Activated CD4-positive, alpha-beta memory T cell treated with anti-CD3 and anti-CD28 coated beads for 36 hours (primary cell): Measurements from ENCODE around the gene NEUROD2. TPM values are rescaled to one million over a fixed set of nuclear protein-coding genes. Genes with fewer than 3 reads are reported as not detected.

Experiments
- CTCF ChIA-PET: fragments of 350-600 bp; sonication (Branson Sonifier 250); formaldehyde crosslinking; loops from one replicate; lab custom pipeline; 2021; ENCODE audit warnings: antibody characterized with exemption, inconsistent platforms; lab: Charles Lee
- POLR2A ChIA-PET: fragments of 350-600 bp; sonication (Branson Sonifier 250); formaldehyde crosslinking; loops from one replicate; lab custom pipeline; 2021; ENCODE audit warnings: antibody characterized with exemption; lab: Charles Lee
- DNase-seq: peaks from one replicate; pipeline ENCODE4 v3.0.0-alpha.2; 2020
- H3K27ac Mint-ChIP-seq: one replicate; pipeline ENCODE4 v1.8.0; 2021; ENCODE audit warnings: mixed read lengths
- H3K27me3 Mint-ChIP-seq: one replicate; pipeline ENCODE4 v1.8.0; 2021; ENCODE audit warnings: mixed read lengths
- H3K36me3 Mint-ChIP-seq: one replicate; pipeline ENCODE4 v1.8.0; 2021; ENCODE audit warnings: mixed read lengths
- H3K4me1 Mint-ChIP-seq: one replicate; pipeline ENCODE4 v1.8.0; 2021; ENCODE audit warnings: low read depth, mixed read lengths
- H3K4me3 Mint-ChIP-seq: one replicate; pipeline ENCODE4 v1.8.0; 2021; ENCODE audit warnings: mild to moderate bottlenecking, mixed read lengths
- H3K9me3 Mint-ChIP-seq: one replicate; pipeline ENCODE4 v1.8.0; 2021; ENCODE audit warnings: mixed read lengths
- intact Hi-C: fragments of 100-400 bp; cut with micrococcal nuclease; formaldehyde crosslinking; loops from one replicate; pipeline ENCODE4 v1.15.1; 2023
- total RNA-seq, 2 experiments: library from RNA; stranded (reverse); gene quantifications; one replicate each; pipeline ENCODE4 v1.2.3, GENCODE V29; 2021

Gene NEUROD2
- total RNA-seq, 2 experiments from 2014 or later, result not detected

GRCh38 chr17:39625198-39625785 is 17.6 kb upstream of the NEUROD2 start:
- peaks cover 25% of the 10 kb centered on the region for H3K4me1 Mint-ChIP-seq
- H3K9me3 Mint-ChIP-seq, result no peaks in the 10 kb centered on the region
- intact Hi-C loops, result no loop called here
- no peaks in the 10 kb centered on the region for H3K36me3 Mint-ChIP-seq
- no peak overlapping the region for H3K4me3 Mint-ChIP-seq
- ChIA-PET CTCF (interaction anchor here (1.0 to 8.6 kb wide), 7 partner anchors 8 to 130 kb away, joined by 3 to 178 read pairs (median 14); no protein-coding TSS in a partner anchor), POLR2A (interaction anchor here (0.5 kb wide), 1 partner anchor 30 kb away, joined by 3 read pairs; no protein-coding TSS in a partner anchor)
- peaks cover 34% of the 10 kb centered on the region for H3K27me3 Mint-ChIP-seq
- DNase-seq, result no peak
- H3K27ac Mint-ChIP-seq, result no peak overlapping the region

- no peak overlapping the region for H3K27ac Mint-ChIP-seq
- H3K9me3 Mint-ChIP-seq, result no peaks in the 10 kb centered on the region
- no peaks in the 10 kb centered on the region for H3K36me3 Mint-ChIP-seq
- peaks cover 25% of the 10 kb centered on the region for H3K4me1 Mint-ChIP-seq
- peaks cover 34% of the 10 kb centered on the region for H3K27me3 Mint-ChIP-seq
- no peak overlapping the region for H3K4me3 Mint-ChIP-seq
- ChIA-PET CTCF (interaction anchor here (0.6 to 8.6 kb wide), 12 partner anchors 9 to 357 kb away, joined by 3 to 178 read pairs (median 5); partner anchors contain the start of gene PSMD3), POLR2A (interaction anchor here (1.6 kb wide), 1 partner anchor 44 kb away, joined by 4 read pairs; the partner anchor contains the start of gene PNMT)
- intact Hi-C loops, result loop anchor here (5.0 kb wide), 1 partner anchor 108 kb away; the partner anchor contains the start of gene MIEN1
- no peak for DNase-seq
These were observed 16.6 kb upstream of the NEUROD2 start for GRCh38 chr17:39624313-39624712.

GRCh38 chr17:39623356-39623950 is 15.7 kb upstream of the NEUROD2 start:
- Mint-ChIP-seq H3K4me1 (peaks cover 25% of the 10 kb centered on the region), H3K36me3 (no peaks in the 10 kb centered on the region), H3K27me3 (peaks cover 30% of the 10 kb centered on the region), H3K27ac (peak overlapping the region; percentile 56), H3K4me3 (peak overlapping the region; percentile 57), H3K9me3 (no peaks in the 10 kb centered on the region)
- intact Hi-C loops, result loop anchor here (1.0 to 5.0 kb wide), 3 partner anchors 75 to 357 kb away; partner anchors contain the start of genes MIEN1 and PSMD3
- DNase-seq, result peak; percentile 93
- ChIA-PET POLR2A (interaction anchor here (0.8 to 1.6 kb wide), 3 partner anchors 17 to 45 kb away, joined by 3 to 4 read pairs (median 3); partner anchors contain the start of gene PNMT), CTCF (interaction anchor here (0.6 to 8.6 kb wide), 45 partner anchors 10 to 567 kb away, joined by 3 to 178 read pairs (median 4); partner anchors contain the start of genes MED1, MIEN1, NEUROD2 and PGAP3)

GRCh38 chr17:39622380-39623006 is 14.8 kb upstream of the NEUROD2 start:
- peaks cover 22% of the 10 kb centered on the region for H3K27me3 Mint-ChIP-seq
- H3K4me3 Mint-ChIP-seq, result peak overlapping the region; percentile 76
- no peaks in the 10 kb centered on the region for H3K9me3 Mint-ChIP-seq
- DNase-seq, result peak; percentile 84
- intact Hi-C loops, result loop anchor here (1.0 to 5.0 kb wide), 6 partner anchors 12 to 358 kb away; partner anchors contain the start of genes MIEN1 and PSMD3
- ChIA-PET CTCF (interaction anchor here (0.6 to 8.6 kb wide), 42 partner anchors 10 to 491 kb away, joined by 3 to 178 read pairs (median 6); partner anchors contain the start of genes LRRC3C, MIEN1, NEUROD2 and ORMDL3), POLR2A (interaction anchor here (0.9 to 1.4 kb wide), 3 partner anchors 19 to 358 kb away, joined by 3 to 5 read pairs (median 3); partner anchors contain the start of gene PSMD3)
- no peaks in the 10 kb centered on the region for H3K36me3 Mint-ChIP-seq
- H3K4me1 Mint-ChIP-seq, result peaks cover 25% of the 10 kb centered on the region
- peak overlapping the region; percentile 97 for H3K27ac Mint-ChIP-seq

GRCh38 chr17:39621523-39622379 is 14.0 kb upstream of the NEUROD2 start:
- H3K27me3 Mint-ChIP-seq, result peaks cover 20% of the 10 kb centered on the region
- peak overlapping the region; percentile 76 for H3K4me3 Mint-ChIP-seq
- intact Hi-C loops, result loop anchor here (1.0 to 5.0 kb wide), 5 partner anchors 13 to 359 kb away; partner anchors contain the start of genes MIEN1 and PSMD3
- no peaks in the 10 kb centered on the region for H3K36me3 Mint-ChIP-seq
- CTCF ChIA-PET, result interaction anchor here (0.5 to 8.6 kb wide), 76 partner anchors 9 to 491 kb away, joined by 3 to 178 read pairs (median 5); partner anchors contain the start of genes ERBB2, IKZF3, LRRC3C and MIEN1
- no peaks in the 10 kb centered on the region for H3K9me3 Mint-ChIP-seq
- POLR2A ChIA-PET, result interaction anchor here (0.9 to 1.4 kb wide), 3 partner anchors 135 to 358 kb away, joined by 3 to 5 read pairs (median 3); partner anchors contain the start of gene PSMD3
- DNase-seq, result peak; percentile 92
- peaks cover 23% of the 10 kb centered on the region for H3K4me1 Mint-ChIP-seq
- peak overlapping the region; percentile 97 for H3K27ac Mint-ChIP-seq

GRCh38 chr17:39619786-39620101 is 12.0 kb upstream of the NEUROD2 start:
- no peak overlapping the region for H3K4me3 Mint-ChIP-seq
- H3K4me1 Mint-ChIP-seq, result peaks cover 17% of the 10 kb centered on the region
- no peak overlapping the region for H3K27ac Mint-ChIP-seq
- peaks cover 8% of the 10 kb centered on the region for H3K27me3 Mint-ChIP-seq
- POLR2A ChIA-PET, result interaction anchor here (0.6 kb wide), 1 partner anchor 135 kb away, joined by 6 read pairs; no protein-coding TSS in a partner anchor
- intact Hi-C loops, result loop anchor here (5.0 kb wide), 1 partner anchor 113 kb away; the partner anchor contains the start of gene MIEN1
- H3K9me3 Mint-ChIP-seq, result no peaks in the 10 kb centered on the region
- H3K36me3 Mint-ChIP-seq, result no peaks in the 10 kb centered on the region
- CTCF ChIA-PET, result interaction anchor here (0.8 to 8.6 kb wide), 11 partner anchors 8 to 161 kb away, joined by 3 to 178 read pairs (median 5); partner anchors contain the start of gene PNMT
- no peak for DNase-seq

- Mint-ChIP-seq H3K36me3 (no peaks in the 10 kb centered on the region), H3K27me3 (peaks cover 5% of the 10 kb centered on the region), H3K9me3 (no peaks in the 10 kb centered on the region), H3K27ac (no peak overlapping the region), H3K4me1 (peaks cover 17% of the 10 kb centered on the region), H3K4me3 (no peak overlapping the region)
- no peak for DNase-seq
- ChIA-PET CTCF (interaction anchor here (0.5 to 8.6 kb wide), 11 partner anchors 9 to 1037 kb away, joined by 3 to 178 read pairs (median 5); no protein-coding TSS in a partner anchor), POLR2A (interaction anchor here (0.6 kb wide), 1 partner anchor 136 kb away, joined by 6 read pairs; no protein-coding TSS in a partner anchor)
- intact Hi-C loops, result no loop called here
These were observed 11.5 kb upstream of the NEUROD2 start for GRCh38 chr17:39618956-39619785.

- no peak for DNase-seq
- H3K4me1 Mint-ChIP-seq, result peaks cover 15% of the 10 kb centered on the region
- intact Hi-C loops, result no loop called here
- no peaks in the 10 kb centered on the region for H3K9me3 Mint-ChIP-seq
- H3K36me3 Mint-ChIP-seq, result no peaks in the 10 kb centered on the region
- H3K4me3 Mint-ChIP-seq, result peak overlapping the region; percentile 61
- H3K27ac Mint-ChIP-seq, result no peak overlapping the region
- ChIA-PET POLR2A (interaction anchor here (1.0 kb wide), 1 partner anchor 13 kb away, joined by 4 read pairs; no protein-coding TSS in a partner anchor), CTCF (interaction anchor here (0.5 to 8.6 kb wide), 9 partner anchors 10 to 1036 kb away, joined by 3 to 178 read pairs (median 4); no protein-coding TSS in a partner anchor)
- H3K27me3 Mint-ChIP-seq, result peaks cover 5% of the 10 kb centered on the region
These were observed 10.7 kb upstream of the NEUROD2 start for GRCh38 chr17:39618246-39618913.

- peak; percentile 60 for DNase-seq
- CTCF ChIA-PET, result interaction anchor here (1.5 to 8.6 kb wide), 2 partner anchors 15 to 70 kb away, joined by 7 to 178 read pairs; no protein-coding TSS in a partner anchor
- H3K27me3 Mint-ChIP-seq, result peaks cover 11% of the 10 kb centered on the region
- intact Hi-C loops, result no loop called here
- H3K9me3 Mint-ChIP-seq, result no peaks in the 10 kb centered on the region
- no peak overlapping the region for H3K27ac Mint-ChIP-seq
- peak overlapping the region; percentile 61 for H3K4me3 Mint-ChIP-seq
- H3K36me3 Mint-ChIP-seq, result no peaks in the 10 kb centered on the region
- POLR2A ChIA-PET, result interaction anchor here (1.0 kb wide), 1 partner anchor 12 kb away, joined by 4 read pairs; no protein-coding TSS in a partner anchor
- peaks cover 10% of the 10 kb centered on the region for H3K4me1 Mint-ChIP-seq
These were observed 9.9 kb upstream of the NEUROD2 start for GRCh38 chr17:39617446-39618245.
